ENCODE results near the gene RAMP1.
A peak's percentile ranks its signal among the peaks of the same experiment; 100 is the strongest.
"Not testable (repeated sequence)": the region's sequence is repeated elsewhere in the genome, so short reads cannot be mapped to it uniquely, and the experiment has no call there.

Gene RAMP1

GRCh38 chr2:237919593-237919992 is 60.2 kb downstream of the RAMP1 start:
- peak; percentile 43 to 74 (median 66) for DNase-seq

GRCh38 chr2:237920673-237921072 is 61.2 kb downstream of the RAMP1 start:
- no peak for DNase-seq

GRCh38 chr2:237921967-237922492 is 62.6 kb downstream of the RAMP1 start:
- DNase-seq, result no peak

GRCh38 chr2:237922641-237923361 is 63.4 kb downstream of the RAMP1 start:
- DNase-seq, result no peak

- peak; percentile 82 to 94 (median 89) for DNase-seq
Measured at GRCh38 chr2:237923481-237924163, 64.2 kb downstream of the RAMP1 start.

- no peak for DNase-seq
Measured at GRCh38 chr2:237924164-237924534, 64.7 kb downstream of the RAMP1 start.

GRCh38 chr2:237927135-237927534 is 67.7 kb downstream of the RAMP1 start:
- no peak for DNase-seq

GRCh38 chr2:237927986-237928385 is 68.6 kb downstream of the RAMP1 start:
- DNase-seq, result no peak

GRCh38 chr2:237929979-237930378 is 70.6 kb downstream of the RAMP1 start:
- no peak for DNase-seq

- DNase-seq, result peak; percentile 46 to 81 (median 64)
Measured at GRCh38 chr2:237931205-237931721, 71.8 kb downstream of the RAMP1 start.

GRCh38 chr2:237932731-237933131 is 73.3 kb downstream of the RAMP1 start:
- DNase-seq, result no peak

- no peak for DNase-seq
Measured at GRCh38 chr2:237934186-237934585, 74.8 kb downstream of the RAMP1 start.

GRCh38 chr2:237935740-237936452 is 76.5 kb downstream of the RAMP1 start:
- no peak for DNase-seq

GRCh38 chr2:237939251-237939650 is 79.8 kb downstream of the RAMP1 start:
- DNase-seq, result no peak

- no peak for DNase-seq
Measured at GRCh38 chr2:237940828-237941227, 81.4 kb downstream of the RAMP1 start.

- DNase-seq, result no peak
Measured at GRCh38 chr2:237941239-237941638, 81.8 kb downstream of the RAMP1 start.

GRCh38 chr2:237942513-237942899 is 83.1 kb downstream of the RAMP1 start:
- no peak for DNase-seq

- DNase-seq, result no peak
Measured at GRCh38 chr2:237943395-237944094, 84.1 kb downstream of the RAMP1 start.

- no peak for DNase-seq
Measured at GRCh38 chr2:237944302-237944701, 84.9 kb downstream of the RAMP1 start.

GRCh38 chr2:237946423-237946822 is 87.0 kb downstream of the RAMP1 start:
- DNase-seq, result no peak

GRCh38 chr2:237951354-237951753 is 91.9 kb downstream of the RAMP1 start:
- not testable (repeated sequence) for DNase-seq

- DNase-seq, result no peak
Measured at GRCh38 chr2:237951878-237952277, 92.5 kb downstream of the RAMP1 start.

- no peak for DNase-seq
Measured at GRCh38 chr2:237952851-237953250, 93.4 kb downstream of the RAMP1 start.
